Hematopoietic multipotent progenitor cell treated with erythropoietin and hydrocortisone succinate and interleukin-3 and kit ligand, for 17 days (in vitro differentiated cells): Measurements from ENCODE around the gene RSBN1.
"Not testable (repeated sequence)": the region's sequence is repeated elsewhere in the genome, so short reads cannot be mapped to it uniquely, and the experiment has no call there.

Experiments used
- DNase-seq: peaks from one replicate; pipeline ENCODE4 v3.0.0-alpha.2; 2015; ENCODE audit warnings: low spot score

The RSBN1 gene

DNA sequence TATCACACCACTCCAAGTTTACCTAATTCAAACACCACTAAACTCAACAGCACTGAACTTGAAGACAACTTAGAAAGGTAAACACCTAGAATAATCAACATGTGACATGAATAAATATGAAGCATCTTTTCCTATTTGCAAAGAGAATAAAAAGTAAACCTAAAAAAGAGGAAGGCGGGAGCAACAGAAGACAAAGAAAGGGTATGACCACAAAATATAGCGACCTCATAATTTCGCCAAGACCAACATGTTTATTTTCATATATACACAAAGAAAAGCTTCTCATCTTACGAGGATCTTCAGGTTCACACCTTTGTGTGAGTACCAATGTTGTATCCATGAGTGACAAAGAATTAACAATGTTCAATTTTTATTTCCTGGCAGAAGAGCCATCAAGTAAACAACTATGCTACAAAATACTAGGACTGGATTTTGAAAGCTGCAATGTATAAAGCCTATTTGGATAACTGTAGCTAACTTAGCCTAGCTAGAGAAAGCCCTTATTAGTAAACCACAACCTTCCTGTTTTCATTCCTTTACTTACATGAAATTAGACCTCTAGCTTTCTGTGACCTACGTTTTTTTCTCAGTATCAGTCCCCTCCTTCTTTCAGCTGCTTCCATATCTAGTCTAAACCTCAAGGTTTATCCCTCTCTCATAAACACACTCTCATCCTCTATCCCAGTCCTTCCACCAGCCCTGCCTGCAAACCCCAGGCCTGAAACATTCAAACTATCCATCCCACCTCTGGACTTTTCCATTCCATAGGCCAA, 31.7 kb downstream of the RSBN1 start:
- peak; percentile 42 for DNase-seq

DNA sequence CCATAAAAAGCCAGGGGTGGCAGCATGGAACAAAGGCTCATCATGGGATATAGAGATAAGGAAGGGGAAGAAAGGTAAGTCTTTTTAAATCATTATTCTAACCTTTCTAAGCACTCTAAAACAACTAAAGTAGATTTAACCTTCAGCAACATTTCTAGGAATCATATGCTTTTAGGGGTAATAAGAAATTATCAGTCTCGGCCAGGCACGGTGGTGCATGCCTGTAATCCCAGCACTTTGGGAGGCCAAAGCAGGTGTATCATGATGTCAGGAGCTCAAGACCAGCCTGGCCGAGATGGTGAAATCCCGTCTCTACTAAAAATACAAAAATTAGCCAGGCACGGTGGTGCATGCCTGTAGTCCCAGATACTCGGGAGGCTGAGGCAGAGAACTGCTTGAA, 32.7 kb downstream of the RSBN1 start:
- no peak for DNase-seq

DNA sequence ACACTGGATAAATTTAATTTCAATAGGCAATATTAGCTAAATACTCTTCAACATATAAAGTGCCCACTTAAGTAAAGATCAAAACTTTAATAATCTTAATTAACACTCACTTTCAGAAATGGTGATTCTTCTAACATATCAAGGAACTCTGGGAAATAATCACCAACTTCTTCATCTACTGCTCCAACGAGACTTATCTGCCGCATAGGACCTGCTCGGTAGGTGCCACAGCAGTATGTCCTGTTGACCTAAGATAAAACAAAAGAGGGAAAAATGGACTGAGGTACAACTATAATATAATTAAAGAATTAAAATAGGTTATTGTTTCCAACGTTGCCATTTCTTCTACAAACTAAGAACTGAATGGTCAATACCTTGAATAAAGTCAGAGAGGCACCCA, 34.7 kb downstream of the RSBN1 start:
- peak; percentile 34 for DNase-seq

DNA sequence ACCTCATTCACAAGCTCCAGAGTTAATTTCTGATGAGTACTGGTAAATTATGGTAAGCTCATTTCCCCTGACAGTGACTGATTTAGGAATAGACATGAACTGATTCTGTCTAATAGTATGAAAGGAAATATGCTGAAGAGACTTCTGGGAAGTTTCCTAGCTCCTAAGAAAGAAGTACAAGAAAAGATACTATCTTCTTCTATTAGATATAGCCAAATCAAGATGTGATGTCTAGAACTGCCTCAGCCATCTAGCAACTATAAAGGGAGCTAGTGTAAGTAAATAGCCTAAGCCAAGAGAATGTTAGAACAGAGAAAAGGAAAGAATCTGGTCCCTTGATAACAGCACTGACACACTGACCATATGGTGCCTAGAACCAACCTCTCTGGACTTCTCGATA, 42.2 kb downstream of the RSBN1 start:
- no peak for DNase-seq

DNA sequence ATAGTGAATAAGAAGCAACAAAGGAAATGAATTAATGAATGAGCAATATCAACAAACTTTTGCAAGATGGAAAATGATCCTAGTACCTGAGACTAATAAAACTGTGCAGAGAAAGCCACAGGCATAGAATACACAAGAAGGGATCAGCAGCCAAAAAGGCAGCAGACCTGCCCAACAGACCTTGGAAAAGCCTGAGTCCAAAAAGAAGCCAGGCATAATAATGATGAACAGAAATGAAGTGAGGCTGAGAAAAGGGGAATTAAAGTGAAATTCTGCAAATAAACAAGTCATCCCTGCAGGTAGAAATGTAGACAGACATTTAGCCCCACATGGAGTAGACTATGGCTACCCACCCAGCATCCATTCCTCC, 42.7 kb downstream of the RSBN1 start:
- DNase-seq: no peak

DNA sequence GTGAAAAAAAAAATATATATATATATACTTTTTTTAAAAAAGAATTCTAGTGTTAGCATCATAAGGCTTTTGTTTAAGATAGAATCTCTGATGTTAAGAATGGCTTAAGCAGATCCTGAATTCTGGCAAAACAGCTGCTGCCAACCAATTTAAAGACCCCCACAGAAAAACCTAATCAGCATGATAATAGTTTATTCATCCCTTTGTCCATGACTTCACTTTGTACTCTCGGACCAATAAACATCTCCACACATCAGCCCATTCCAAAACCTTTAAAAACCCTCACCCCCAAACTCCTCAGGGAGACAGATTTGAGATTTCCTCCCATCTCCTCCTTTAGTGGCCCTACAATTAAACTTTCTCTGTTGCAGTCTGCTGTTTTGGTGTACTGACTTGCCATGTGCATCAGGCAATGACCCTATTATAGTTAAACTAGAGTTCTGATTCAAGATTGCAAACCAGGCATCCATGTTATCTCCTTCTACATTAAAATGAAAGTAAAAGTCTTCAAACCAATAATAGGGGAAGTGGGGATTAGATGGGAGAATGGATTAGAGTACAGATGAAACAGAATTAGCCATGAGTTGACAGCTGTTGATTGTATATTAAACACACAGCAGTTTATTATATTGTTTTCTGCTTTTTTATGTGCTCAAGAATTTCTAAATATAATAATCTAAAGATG, 43.2 kb downstream of the RSBN1 start:
- DNase-seq: no peak

DNA sequence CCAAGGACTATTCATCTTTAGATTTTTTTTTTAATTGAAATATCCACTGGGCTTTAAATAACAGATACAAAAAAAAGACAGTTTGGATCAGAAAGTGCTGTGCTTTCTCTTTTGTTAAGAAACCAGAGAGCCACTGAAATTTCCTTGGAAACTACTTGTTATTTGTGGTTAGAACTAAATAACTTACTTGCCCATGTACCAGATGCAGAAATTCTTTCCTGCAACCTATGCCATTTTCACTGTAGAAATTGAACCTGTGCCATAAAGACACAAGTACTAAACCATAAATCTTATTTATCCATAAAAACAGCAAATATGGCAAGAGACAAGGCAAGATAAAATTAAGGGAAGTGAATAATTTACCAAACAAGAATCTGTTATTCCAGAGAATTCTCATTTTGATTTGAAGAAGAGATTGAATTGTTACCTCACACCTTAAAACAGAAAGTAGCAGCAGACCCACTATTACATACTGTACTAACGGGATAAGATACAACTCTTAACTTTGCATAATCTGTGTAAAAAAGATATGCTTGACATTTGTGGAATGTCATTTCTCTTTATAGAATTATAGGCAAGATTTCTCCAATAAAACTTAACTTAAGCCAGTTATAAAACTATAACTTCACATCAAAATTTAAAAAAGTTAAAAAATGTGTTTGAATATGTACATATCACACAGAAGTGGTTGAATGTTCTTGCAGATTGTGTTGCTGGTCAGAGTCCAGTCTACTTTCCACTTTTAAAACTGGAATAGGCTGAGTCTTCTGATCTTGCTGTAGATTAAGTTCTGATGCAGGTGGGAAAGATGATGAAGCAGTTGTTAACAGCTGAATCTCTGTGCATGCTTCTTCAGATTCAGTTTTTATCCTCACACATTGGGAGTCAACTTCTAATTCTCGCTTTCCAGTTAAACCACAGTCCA, 46.7 kb downstream of the RSBN1 start:
- DNase-seq: no peak

DNA sequence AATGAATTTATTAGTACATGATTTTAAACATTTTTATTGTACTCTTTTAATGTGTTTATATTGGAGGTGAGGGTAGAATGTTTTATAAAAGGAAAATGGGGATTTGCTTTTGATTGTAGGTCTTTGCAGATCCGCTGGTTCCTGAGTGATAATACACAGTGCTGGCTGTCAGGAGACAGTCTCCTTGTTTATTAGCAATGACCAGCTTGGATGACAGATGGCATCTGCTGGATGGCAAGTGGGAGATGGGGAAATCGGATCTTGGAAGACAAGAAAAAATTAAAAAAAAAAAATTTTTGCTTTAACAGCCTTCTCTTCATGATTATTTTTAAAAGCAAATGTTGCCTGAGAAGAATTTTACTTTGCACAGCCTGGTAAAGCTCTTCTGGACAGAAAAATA, 48.6 kb downstream of the RSBN1 start:
- DNase-seq: no peak

DNA sequence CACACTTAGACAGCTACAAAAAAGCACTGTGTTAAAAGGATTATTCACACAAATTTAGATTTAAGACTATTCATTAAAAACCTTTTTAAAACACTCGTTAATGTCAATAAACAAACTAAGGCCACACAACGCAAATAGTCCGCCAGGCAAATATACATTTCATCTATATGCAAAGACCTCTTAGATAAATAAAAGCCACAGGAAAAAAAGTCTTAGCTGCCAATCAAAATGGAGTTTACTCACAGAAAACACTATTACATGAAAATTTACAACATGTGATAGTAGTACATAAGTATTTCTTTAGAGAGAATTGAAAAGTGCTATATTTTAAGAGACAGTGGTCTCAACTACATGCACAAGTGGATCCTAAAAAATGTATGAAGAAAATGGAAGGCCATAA, 50.3 kb downstream of the RSBN1 start:
- DNase-seq: no peak

DNA sequence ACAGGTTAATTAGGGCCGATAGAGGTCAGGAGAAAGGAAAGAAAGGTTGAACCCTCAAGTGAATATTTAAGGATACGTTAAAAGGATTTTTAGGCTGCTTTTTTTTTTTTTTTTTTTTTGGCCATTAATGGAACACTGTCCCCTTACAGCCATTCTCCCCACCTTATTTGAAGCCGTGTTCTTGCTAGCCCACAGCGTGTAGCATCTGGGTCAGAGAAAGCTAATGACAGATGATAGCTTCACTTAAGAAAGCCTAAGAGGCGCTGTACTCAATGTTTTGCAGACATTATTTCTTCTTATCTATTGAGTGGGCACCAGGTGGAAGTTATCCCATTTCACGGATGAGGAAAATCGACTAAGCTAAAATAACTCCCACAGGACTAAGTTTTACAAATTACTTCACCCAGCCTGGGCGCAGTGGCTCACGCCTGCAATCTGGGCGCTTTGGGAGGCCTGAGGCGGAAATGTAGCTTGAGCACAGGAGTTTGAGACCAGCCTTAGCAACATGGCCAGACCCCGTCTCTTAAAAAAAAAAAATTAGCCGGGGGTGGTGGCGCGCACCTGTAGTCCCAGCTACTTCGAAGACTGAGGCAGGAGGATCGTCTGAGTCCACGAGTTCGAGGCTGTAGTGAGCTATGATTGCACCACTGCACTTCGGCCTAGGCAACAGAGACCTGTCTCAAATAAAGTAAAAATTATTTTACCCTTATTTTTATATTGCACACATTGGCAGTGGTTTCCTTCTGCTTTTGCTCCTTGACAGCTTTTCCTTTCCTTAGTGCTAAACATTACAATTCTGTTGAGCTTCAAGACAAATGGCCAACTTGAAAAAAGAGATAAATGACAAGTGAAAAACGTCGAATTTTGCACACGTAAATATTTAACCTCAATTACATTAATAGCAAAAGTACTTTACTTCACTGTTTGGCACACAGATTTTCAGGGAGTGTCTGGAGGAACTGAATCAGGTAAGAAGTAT, 51.9 kb downstream of the RSBN1 start:
- DNase-seq: no peak

DNA sequence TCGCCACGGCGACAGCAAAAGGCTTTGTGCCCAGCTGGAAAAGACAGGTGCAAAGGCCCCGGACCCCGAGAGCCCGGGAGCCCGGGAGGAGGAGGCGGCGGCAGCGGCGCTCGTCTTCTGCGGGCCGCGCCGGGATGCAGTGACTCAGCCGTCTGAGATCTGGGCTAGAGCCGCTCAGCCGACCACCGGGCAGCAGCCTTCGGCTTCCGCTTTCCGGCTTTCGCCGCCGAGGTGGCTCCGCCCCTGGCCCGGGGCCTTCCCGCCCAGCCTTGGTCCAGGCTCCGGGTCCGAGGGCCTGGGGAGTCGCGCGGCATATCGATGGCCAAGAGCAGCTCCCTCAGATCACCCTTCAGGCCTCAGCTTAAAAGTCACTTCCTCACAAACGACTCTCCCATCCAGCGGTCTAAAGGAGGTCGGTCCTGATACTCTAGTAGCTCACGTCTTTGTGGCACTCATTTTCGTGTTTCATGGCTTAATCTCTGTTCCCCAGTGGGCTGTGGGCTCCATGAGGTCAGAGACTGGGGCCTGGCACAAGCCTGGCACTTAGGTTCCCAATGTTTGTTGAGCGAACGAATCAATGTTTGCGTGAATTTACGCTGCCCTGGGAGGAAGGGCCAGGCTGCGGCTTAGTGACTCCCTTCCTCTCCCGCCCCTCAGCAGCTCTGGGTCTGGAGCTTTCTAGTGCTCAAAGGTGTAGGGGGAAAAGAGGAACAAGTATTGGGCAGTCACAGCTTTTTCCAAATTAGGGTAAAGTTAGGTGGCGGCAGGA, 52.8 kb downstream of the RSBN1 start, which contains the start of gene PHTF1:
Gene PHTF1 (minus strand): TSS at position 154 of the 769 bp plus-strand sequence. CDS start 783 bp downstream, outside the sequence.
- DNase-seq: peak; percentile 60

DNA sequence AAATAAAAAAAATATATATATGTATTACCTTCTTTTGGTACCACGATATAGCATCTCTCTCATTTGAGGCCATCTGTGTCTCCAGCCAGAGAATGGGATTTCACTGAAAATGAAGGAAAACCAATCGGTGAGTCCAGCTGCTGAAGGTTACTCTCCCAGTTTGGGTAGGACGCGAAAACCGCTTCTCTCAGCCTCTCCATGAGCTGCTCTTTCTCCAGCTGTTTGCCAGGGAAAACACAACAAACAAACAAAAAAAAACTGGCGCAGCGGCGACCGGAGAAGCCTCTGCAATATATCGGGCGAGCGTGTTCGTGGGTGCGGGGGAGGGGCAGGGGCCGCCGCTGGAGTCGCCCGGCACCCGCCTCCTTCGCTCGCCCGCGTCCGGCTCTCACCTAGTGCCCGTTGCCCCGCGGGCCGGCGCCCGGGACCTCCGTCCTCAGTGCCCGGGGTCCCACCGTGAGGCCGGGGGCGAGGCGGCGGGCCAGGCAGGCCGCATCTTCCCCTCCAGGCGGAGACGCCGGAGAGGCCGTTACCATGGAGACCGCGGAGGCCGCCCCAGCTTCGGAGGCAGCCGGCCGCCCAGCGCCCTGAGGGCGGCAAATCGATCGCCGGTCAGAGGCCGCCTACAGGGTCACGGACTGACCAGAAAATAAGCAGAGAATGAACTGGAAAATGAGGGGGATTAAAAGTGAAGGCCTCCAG, 53.5 kb downstream of the RSBN1 start:
- DNase-seq: peak; percentile 72

DNA sequence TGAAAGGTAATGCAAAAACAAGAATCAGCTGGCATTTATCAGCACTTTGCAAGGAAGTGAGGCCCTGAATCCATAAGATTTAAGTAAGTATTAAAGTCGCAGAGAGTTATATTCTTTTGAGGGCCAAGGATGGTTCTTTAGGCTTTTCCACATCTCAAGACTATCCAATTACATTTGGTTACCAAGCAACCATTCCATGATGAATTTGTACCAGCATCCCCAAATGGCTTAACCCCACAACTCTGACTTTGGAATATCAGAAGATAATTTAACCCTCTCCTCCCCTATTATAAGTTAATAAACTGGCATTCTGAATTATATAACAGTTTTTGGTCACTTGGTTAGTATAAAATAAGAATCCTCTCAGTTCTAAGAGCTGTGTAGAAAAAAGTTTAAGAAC, 55.8 kb downstream of the RSBN1 start:
- no peak for DNase-seq

DNA sequence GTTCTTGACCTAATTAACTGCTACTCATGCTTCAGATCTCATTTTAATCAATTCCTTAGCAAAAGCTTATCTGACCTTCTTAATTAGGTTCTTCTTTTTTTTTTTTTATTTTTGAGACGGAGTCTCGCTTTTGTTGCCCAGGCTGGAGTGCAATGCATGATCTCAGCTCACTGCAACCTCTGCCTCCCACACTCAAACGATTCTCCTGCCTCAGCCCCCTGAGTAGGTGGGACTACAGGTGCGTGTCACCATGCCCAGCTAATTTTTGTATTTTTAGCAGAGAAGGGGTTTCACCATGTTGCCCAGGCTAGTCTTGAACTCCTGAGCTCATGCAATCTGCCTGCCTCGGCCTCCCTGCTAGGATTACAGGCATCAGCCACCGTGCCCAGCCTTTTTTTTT, 58.9 kb downstream of the RSBN1 start:
- DNase-seq: not testable (repeated sequence)

DNA sequence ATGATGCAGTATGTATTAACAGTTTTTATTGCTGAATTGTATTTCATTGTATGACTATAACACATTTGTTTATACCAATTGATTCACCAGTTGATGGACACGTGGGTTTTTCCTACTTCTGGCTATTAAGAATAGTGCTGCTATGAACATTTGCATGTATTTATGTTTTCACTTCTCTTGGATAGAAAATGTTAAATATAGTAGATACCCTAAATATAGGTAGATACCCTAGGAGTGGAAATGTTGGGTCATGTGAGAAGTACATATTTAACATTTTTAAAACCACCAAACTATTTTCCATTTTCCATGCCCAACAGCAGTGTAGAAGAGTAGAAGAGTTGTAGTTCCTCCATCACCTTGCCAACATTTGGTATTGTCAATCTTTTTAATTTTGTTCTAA, 60.8 kb downstream of the RSBN1 start:
- DNase-seq: no peak

DNA sequence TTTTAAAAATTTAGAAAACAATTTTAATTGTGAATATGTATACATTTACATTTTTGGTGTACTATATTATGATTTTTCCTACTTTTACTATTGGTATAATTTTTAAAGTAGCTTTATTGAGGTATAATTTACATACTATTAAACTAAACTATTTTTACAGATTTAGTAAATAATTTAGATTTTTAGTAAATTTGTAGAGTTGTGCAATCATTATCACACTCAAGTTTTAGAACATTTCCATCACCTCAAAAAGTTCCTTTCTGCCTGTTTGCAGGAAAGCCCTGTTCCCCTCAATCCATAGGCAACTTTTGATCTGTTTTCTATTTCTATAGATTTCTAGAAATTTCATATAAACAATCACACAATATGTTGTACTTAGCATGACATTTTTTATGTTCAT, 61.2 kb downstream of the RSBN1 start:
- no peak for DNase-seq

DNA sequence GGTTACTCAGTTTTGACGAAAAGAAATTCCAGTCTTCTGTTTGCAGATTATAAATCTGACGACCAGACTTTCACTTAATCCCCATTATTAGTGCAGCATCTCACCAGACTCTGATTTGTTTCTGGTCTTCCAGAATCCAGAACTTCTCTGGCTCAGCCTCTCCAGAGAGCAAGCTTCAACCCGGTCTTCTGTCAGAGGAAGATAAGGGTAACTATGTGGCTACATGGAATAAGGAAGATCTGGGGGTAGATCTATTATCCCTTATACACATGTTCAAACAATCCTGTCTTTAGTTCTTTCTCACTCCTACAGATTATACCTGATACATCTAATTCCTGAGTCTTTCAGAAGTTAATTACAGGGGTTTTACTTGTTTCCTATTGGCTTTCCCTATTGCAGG, 62.9 kb downstream of the RSBN1 start:
- DNase-seq: no peak

DNA sequence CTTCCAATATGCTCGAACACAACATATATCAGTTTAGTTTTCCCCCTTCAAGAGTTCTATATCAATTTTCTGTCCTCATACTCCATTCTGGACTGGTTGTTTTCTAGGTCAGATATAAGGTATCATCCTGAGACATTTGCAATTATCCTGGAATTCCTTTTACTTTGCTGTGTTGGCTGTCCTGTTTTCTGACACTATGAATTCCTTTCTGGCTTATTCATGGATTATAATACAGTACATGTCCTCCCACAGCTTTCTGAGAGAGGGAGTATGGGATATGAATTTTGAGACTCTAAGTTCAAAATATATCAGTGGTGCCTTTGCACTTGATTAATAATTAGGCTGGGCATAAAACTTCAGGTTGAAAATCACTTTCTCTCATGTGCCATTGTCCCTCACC, 64.9 kb downstream of the RSBN1 start:
- DNase-seq: no peak

DNA sequence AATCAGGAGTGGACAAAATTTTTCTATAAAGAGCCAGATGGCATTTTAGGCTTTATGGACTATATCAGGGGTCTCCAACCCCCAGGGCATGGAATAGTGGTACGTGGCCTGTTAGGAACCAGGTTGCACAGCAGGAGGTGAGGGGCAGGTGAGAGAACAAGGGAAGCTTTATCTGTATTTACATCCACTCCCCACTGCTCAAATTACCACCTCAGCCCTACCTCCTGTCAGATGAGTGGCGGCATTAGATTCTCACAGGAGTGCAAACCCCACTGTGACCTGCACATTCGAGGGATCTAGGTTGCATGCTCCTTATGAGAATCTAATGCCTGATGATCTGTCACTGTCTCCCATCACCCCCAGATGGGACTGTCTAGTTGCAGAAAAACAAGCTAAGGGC, 66.9 kb downstream of the RSBN1 start:
- no peak for DNase-seq

DNA sequence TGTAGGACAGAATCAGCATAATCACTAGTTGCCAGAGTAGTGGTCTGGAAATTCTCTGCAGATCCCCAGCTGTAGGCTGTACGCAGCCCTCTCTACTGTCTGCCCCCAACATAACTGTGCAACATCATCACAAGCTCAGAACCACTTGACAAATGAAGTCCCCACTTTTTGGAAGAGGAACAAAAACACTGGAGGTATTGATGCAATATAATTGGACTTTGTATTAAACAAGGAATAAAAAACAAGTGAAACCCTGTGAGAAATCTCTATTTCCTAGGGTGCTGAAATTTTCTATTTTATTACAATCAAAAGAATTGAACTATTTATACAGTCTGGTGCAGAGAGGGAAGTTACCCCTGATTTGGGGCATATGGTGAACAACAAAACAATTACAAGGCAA, 68.2 kb downstream of the RSBN1 start:
- DNase-seq: no peak
